Measurements from ENCODE around the gene LRRK2.
"Not testable (repeated sequence)": the region's sequence is repeated elsewhere in the genome, so short reads cannot be mapped to it uniquely, and the experiment has no call there.

LRRK2 gene

GRCh38 chr12:40224439-40225291, at the start of gene LRRK2:
Gene LRRK2 (plus strand): TSS chr12:40224997. CDS start chr12:40225132, 135 bp downstream.
- no peak for DNase-seq

GRCh38 chr12:40175045-40175444, 49.8 kb upstream of the LRRK2 start:
- DNase-seq: no peak

- no peak for DNase-seq
Measured at GRCh38 chr12:40175489-40175888, 49.3 kb upstream of the LRRK2 start.

GRCh38 chr12:40178701-40179100, 46.1 kb upstream of the LRRK2 start:
- DNase-seq: no peak

- DNase-seq: no peak
Measured at GRCh38 chr12:40181490-40181889, 43.3 kb upstream of the LRRK2 start.

- DNase-seq: no peak
Measured at GRCh38 chr12:40183715-40184114, 41.1 kb upstream of the LRRK2 start.

- no peak for DNase-seq
Measured at GRCh38 chr12:40184493-40185302, 40.1 kb upstream of the LRRK2 start.

GRCh38 chr12:40185303-40185693, 39.5 kb upstream of the LRRK2 start:
- DNase-seq: no peak

GRCh38 chr12:40188558-40189320, 36.1 kb upstream of the LRRK2 start:
- DNase-seq: no peak

GRCh38 chr12:40192704-40193255, 32.0 kb upstream of the LRRK2 start:
- no peak for DNase-seq

- DNase-seq: no peak
Measured at GRCh38 chr12:40194846-40195245, 30.0 kb upstream of the LRRK2 start.

GRCh38 chr12:40197590-40197989, 27.2 kb upstream of the LRRK2 start:
- DNase-seq: no peak

GRCh38 chr12:40198601-40199000, 26.2 kb upstream of the LRRK2 start:
- DNase-seq: no peak

- no peak for DNase-seq
Measured at GRCh38 chr12:40202095-40203059, 22.4 kb upstream of the LRRK2 start.

GRCh38 chr12:40203060-40203430, 21.8 kb upstream of the LRRK2 start:
- DNase-seq: no peak

GRCh38 chr12:40204337-40204736, 20.5 kb upstream of the LRRK2 start:
- no peak for DNase-seq

GRCh38 chr12:40207551-40207950, 17.2 kb upstream of the LRRK2 start:
- DNase-seq: no peak

- no peak for DNase-seq
Measured at GRCh38 chr12:40208707-40209446, 15.9 kb upstream of the LRRK2 start.

- DNase-seq: no peak
Measured at GRCh38 chr12:40209886-40210285, 14.9 kb upstream of the LRRK2 start.

GRCh38 chr12:40211186-40211585, 13.6 kb upstream of the LRRK2 start:
- not testable (repeated sequence) for DNase-seq

- DNase-seq: no peak
Measured at GRCh38 chr12:40212566-40212965, 12.2 kb upstream of the LRRK2 start.
